GM23338 (cell line): Measurements from ENCODE around the gene DDX24. TPM values are rescaled to one million over a fixed set of nuclear protein-coding genes. Genes with fewer than 3 reads are reported as not detected.
A peak's percentile ranks its signal among the peaks of the same experiment; 100 is the strongest.

Experiments used
- ATAC-seq: fragments of 200-7000 bp; cut with Tn5 transposase; 3 replicates; pipeline ENCODE4 v1.9.1; 2020
- DNase-seq: peaks from one replicate; pipeline ENCODE4 v3.0.0-alpha.2; 2015; ENCODE audit warnings: low spot score
- H2AFZ ChIP-seq: fragments of 200-600 bp; sonication (generic); 2 replicates; pipeline ENCODE4 v1.8.0; 2016; ENCODE audit warnings: antibody characterized with exemption, mild to moderate bottlenecking, moderate library complexity
- H3F3A ChIP-seq: fragments of 200-600 bp; sonication (generic); replicated peaks from 2 replicates; pipeline ENCODE4 v1.8.0; 2017; ENCODE audit warnings: antibody characterized with exemption, mixed run types, low read depth
- H3K27ac ChIP-seq: fragments of 200-600 bp; sonication (generic); 2 replicates; pipeline ENCODE4 v1.6.1; 2016; ENCODE audit warnings: low read depth
- H3K27me3 ChIP-seq: fragments of 200-600 bp; sonication (generic); 2 replicates; pipeline ENCODE4 v1.8.0; 2016; ENCODE audit warnings: mild to moderate bottlenecking, mixed run types, moderate library complexity; ENCODE audit not compliant: insufficient read depth
- H3K36me3 ChIP-seq: fragments of 200-600 bp; sonication (generic); 2 replicates; pipeline ENCODE4 v1.8.0; 2016; ENCODE audit warnings: mild to moderate bottlenecking; ENCODE audit not compliant: insufficient read depth
- H3K4me1 ChIP-seq: fragments of 200-600 bp; sonication (generic); 2 replicates; pipeline ENCODE4 v1.8.0; 2016; ENCODE audit warnings: mild to moderate bottlenecking, moderate library complexity; ENCODE audit not compliant: insufficient read depth
- H3K4me2 ChIP-seq: fragments of 200-600 bp; sonication (generic); 2 replicates; pipeline ENCODE4 v1.7.1; 2017; ENCODE audit warnings: mixed run types
- H3K4me3 ChIP-seq: fragments of 200-600 bp; sonication (generic); 2 replicates; pipeline ENCODE4 v1.6.1; 2016; ENCODE audit warnings: mixed run types
- H3K79me2 ChIP-seq: fragments of 200-600 bp; sonication (generic); replicated peaks from 2 replicates; pipeline ENCODE4 v1.8.0; 2017; ENCODE audit warnings: mild to moderate bottlenecking; ENCODE audit not compliant: insufficient read depth
- H3K9me2 ChIP-seq: fragments of 200-600 bp; sonication (generic); 2 replicates; pipeline ENCODE4 v1.8.0; 2017; ENCODE audit not compliant: insufficient read depth
- H4K20me1 ChIP-seq: fragments of 200-600 bp; sonication (generic); replicated peaks from 2 replicates; pipeline ENCODE4 v1.8.0; 2017; ENCODE audit warnings: mild to moderate bottlenecking; ENCODE audit not compliant: insufficient read depth
- H3K27ac Mint-ChIP-seq: 2 replicates; pipeline ENCODE4 v1.8.0; 2020; ENCODE audit warnings: inconsistent platforms, mild to moderate bottlenecking, moderate library complexity, mixed read lengths
- H3K27me3 Mint-ChIP-seq: 3 replicates; pipeline ENCODE4 v1.8.0; 2022; ENCODE audit warnings: low read depth, mild to moderate bottlenecking, moderate library complexity, mixed read lengths, inconsistent platforms; ENCODE audit not compliant: insufficient read depth, poor library complexity
- H3K36me3 Mint-ChIP-seq: 3 replicates; pipeline ENCODE4 v1.8.0; 2021; ENCODE audit warnings: low read depth, mild to moderate bottlenecking, inconsistent platforms, moderate library complexity, mixed read lengths
- H3K4me1 Mint-ChIP-seq: 3 replicates; pipeline ENCODE4 v1.8.0; 2020; ENCODE audit warnings: mild to moderate bottlenecking, inconsistent platforms, mixed read lengths
- H3K4me3 Mint-ChIP-seq: 3 replicates; pipeline ENCODE4 v1.8.0; 2021; ENCODE audit warnings: moderate library complexity, mild to moderate bottlenecking, inconsistent platforms, mixed read lengths
- H3K9me3 Mint-ChIP-seq: 3 replicates; pipeline ENCODE4 v1.8.0; 2020; ENCODE audit warnings: moderate library complexity, mild to moderate bottlenecking, inconsistent platforms, mixed read lengths
- CREB1 ChIP-seq: fragments of 250-450 bp; sonication (Bioruptor Pico); IDR thresholded peaks from 2 replicates; pipeline ENCODE4 v1.5.0; 2020; ENCODE audit warnings: low read depth, mild to moderate bottlenecking, moderate library complexity
- EZH2 ChIP-seq: fragments of 200-600 bp; sonication (generic); IDR thresholded peaks from one replicate; pipeline ENCODE4 v1.8.0; 2017; ENCODE audit warnings: antibody characterized with exemption, mild to moderate bottlenecking, low read depth; ENCODE audit not compliant: unreplicated experiment
- EZH2phosphoT487 ChIP-seq: fragments of 200-600 bp; sonication (generic); IDR thresholded peaks from one replicate; pipeline ENCODE4 v1.8.1; 2018; ENCODE audit warnings: antibody characterized with exemption; ENCODE audit not compliant: unreplicated experiment
- JUNB ChIP-seq: IDR thresholded peaks from one replicate; pipeline ENCODE4 v1.6.1; 2016; ENCODE audit warnings: antibody characterized with exemption; ENCODE audit not compliant: unreplicated experiment
- POLR2AphosphoS5 ChIP-seq: IDR thresholded peaks from 2 replicates; pipeline ENCODE4 v1.6.1; 2016; ENCODE audit warnings: antibody characterized with exemption, low read depth
- REST ChIP-seq: IDR thresholded peaks from one replicate; pipeline ENCODE4 v1.6.1; 2018; ENCODE audit warnings: antibody characterized with exemption; ENCODE audit not compliant: unreplicated experiment
- STAT1 ChIP-seq: IDR thresholded peaks from one replicate; pipeline ENCODE4 v1.6.1; 2016; ENCODE audit warnings: antibody characterized with exemption; ENCODE audit not compliant: unreplicated experiment
- ZNF331 ChIP-seq: fragments of 250-450 bp; sonication (Bioruptor Pico); IDR thresholded peaks from 2 replicates; pipeline ENCODE4 v1.5.0; 2020; ENCODE audit warnings: low read depth, mild to moderate bottlenecking, moderate library complexity
- polyA plus RNA-seq: library from polyadenylated mRNA; unstranded; fragments of >200 nt; fragmentation: Nextera tagmentation; extraction: Ambion mirVana; gene quantifications from 2 replicates; pipeline ENCODE4 v1.2.1, GENCODE V29; 2016
- total RNA-seq: library from RNA; depleted of rRNA; stranded (reverse); fragments of >200 nt; shearing (Covaris generic); gene quantifications from 2 replicates; pipeline ENCODE4 v1.2.3, GENCODE V29; 2014
- TF ChIP-seq, protein P1 (sequence below): fragments of 250-450 bp; sonication (Bioruptor Pico); IDR thresholded peaks from 2 replicates; pipeline ENCODE4 v1.5.0; 2020; ENCODE audit warnings: mild to moderate bottlenecking, moderate library complexity
- TF ChIP-seq, protein P2 (sequence below): IDR thresholded peaks from 2 replicates; pipeline ENCODE4 v1.6.1; 2016; ENCODE audit warnings: antibody characterized with exemption

DDX24 gene
- total and polyA plus RNA-seq, 2 experiments from 2014 or later = 150 to 265 TPM

DNA sequence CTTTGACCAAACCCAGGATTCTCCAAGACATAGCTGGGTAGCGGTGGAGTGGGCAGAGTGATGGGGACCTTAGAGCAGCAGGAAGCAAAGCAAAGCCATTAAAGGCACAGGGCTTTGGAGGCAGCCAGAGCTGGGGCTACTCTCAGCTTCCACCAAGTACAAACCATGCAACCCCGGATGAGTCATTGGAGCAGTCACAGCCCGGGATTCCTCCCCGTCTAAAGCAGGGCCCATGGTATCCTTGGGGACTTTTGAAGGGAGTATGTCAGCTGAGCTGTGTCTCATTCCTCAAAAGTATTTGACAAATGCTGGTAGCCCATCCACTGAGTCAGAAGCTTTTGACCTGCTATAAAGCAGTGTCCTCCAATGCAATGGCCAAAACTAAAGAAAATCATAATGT lies 19.8 kb upstream of the DDX24 start (continued):
- no peak for TF ChIP-seq POLR2AphosphoS5
- TF ChIP-seq CREB1 (CRISPR knock-in tag) = no peak
- TF ChIP-seq ZNF331 (CRISPR knock-in tag) = no peak

GRCh38 chr14:94099006-94099405 lies 18.0 kb upstream of the DDX24 start:
- peaks cover 2% of the 10 kb centered on the region; the same call in 1 of the 3 replicates for H3K4me1 Mint-ChIP-seq
- DNase-seq (no peak), ATAC-seq (no peak)
- H3K27me3 Mint-ChIP-seq = peaks cover 4% of the 10 kb centered on the region
- H3K4me2 ChIP-seq = no peak overlapping the region
- no peaks in the 10 kb centered on the region for H4K20me1 ChIP-seq
- TF ChIP-seq POLR2AphosphoS5 (no peak), REST (no peak), JUNB (no peak), CREB1 (CRISPR knock-in tag) (no peak), STAT1 (no peak), EZH2 (no peak), EZH2phosphoT487 (no peak), ZNF331 (CRISPR knock-in tag) (no peak)
- TF ChIP-seq, protein P1, sequence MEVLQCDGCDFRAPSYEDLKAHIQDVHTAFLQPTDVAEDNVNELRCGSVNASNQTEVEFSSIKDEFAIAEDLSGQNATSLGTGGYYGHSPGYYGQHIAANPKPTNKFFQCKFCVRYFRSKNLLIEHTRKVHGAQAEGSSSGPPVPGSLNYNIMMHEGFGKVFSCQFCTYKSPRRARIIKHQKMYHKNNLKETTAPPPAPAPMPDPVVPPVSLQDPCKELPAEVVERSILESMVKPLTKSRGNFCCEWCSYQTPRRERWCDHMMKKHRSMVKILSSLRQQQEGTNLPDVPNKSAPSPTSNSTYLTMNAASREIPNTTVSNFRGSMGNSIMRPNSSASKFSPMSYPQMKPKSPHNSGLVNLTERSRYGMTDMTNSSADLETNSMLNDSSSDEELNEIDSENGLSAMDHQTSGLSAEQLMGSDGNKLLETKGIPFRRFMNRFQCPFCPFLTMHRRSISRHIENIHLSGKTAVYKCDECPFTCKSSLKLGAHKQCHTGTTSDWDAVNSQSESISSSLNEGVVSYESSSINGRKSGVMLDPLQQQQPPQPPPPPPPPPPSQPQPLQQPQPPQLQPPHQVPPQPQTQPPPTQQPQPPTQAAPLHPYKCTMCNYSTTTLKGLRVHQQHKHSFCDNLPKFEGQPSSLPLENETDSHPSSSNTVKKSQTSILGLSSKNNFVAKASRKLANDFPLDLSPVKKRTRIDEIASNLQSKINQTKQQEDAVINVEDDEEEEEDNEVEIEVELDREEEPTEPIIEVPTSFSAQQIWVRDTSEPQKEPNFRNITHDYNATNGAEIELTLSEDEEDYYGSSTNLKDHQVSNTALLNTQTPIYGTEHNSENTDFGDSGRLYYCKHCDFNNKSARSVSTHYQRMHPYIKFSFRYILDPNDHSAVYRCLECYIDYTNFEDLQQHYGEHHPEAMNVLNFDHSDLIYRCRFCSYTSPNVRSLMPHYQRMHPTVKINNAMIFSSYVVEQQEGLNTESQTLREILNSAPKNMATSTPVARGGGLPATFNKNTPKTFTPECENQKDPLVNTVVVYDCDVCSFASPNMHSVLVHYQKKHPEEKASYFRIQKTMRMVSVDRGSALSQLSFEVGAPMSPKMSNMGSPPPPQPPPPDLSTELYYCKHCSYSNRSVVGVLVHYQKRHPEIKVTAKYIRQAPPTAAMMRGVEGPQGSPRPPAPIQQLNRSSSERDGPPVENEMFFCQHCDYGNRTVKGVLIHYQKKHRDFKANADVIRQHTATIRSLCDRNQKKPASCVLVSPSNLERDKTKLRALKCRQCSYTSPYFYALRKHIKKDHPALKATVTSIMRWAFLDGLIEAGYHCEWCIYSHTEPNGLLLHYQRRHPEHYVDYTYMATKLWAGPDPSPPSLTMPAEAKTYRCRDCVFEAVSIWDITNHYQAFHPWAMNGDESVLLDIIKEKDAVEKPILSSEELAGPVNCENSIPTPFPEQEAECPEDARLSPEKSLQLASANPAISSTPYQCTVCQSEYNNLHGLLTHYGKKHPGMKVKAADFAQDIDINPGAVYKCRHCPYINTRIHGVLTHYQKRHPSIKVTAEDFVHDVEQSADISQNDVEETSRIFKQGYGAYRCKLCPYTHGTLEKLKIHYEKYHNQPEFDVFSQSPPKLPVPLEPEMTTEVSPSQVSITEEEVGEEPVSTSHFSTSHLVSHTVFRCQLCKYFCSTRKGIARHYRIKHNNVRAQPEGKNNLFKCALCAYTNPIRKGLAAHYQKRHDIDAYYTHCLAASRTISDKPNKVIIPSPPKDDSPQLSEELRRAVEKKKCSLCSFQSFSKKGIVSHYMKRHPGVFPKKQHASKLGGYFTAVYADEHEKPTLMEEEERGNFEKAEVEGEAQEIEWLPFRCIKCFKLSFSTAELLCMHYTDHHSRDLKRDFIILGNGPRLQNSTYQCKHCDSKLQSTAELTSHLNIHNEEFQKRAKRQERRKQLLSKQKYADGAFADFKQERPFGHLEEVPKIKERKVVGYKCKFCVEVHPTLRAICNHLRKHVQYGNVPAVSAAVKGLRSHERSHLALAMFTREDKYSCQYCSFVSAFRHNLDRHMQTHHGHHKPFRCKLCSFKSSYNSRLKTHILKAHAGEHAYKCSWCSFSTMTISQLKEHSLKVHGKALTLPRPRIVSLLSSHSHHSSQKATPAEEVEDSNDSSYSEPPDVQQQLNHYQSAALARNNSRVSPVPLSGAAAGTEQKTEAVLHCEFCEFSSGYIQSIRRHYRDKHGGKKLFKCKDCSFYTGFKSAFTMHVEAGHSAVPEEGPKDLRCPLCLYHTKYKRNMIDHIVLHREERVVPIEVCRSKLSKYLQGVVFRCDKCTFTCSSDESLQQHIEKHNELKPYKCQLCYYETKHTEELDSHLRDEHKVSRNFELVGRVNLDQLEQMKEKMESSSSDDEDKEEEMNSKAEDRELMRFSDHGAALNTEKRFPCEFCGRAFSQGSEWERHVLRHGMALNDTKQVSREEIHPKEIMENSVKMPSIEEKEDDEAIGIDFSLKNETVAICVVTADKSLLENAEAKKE (CRISPR knock-in tag) = no peak
- TF ChIP-seq, protein P2, sequence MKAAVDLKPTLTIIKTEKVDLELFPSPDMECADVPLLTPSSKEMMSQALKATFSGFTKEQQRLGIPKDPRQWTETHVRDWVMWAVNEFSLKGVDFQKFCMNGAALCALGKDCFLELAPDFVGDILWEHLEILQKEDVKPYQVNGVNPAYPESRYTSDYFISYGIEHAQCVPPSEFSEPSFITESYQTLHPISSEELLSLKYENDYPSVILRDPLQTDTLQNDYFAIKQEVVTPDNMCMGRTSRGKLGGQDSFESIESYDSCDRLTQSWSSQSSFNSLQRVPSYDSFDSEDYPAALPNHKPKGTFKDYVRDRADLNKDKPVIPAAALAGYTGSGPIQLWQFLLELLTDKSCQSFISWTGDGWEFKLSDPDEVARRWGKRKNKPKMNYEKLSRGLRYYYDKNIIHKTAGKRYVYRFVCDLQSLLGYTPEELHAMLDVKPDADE = no peak
- H3K9me3 Mint-ChIP-seq = no peaks in the 10 kb centered on the region; the same call in 2 of the 3 replicates
- H3K4me1 ChIP-seq = no peaks in the 10 kb centered on the region
- no peak overlapping the region for H2AFZ ChIP-seq
- no peaks in the 10 kb centered on the region for H3K36me3 ChIP-seq
- H3K9me2 ChIP-seq = no peaks in the 10 kb centered on the region
- H3K36me3 Mint-ChIP-seq = no peaks in the 10 kb centered on the region; the same call in 2 of the 3 replicates
- H3K27ac ChIP-seq = no peak overlapping the region
- no peaks in the 10 kb centered on the region for H3K27me3 ChIP-seq
- no peak overlapping the region for H3K4me3 ChIP-seq
- no peaks in the 10 kb centered on the region for H3F3A ChIP-seq
- H3K79me2 ChIP-seq = no peaks in the 10 kb centered on the region
- peak overlapping the region; percentile 32; the same call in 1 of the 2 replicates for H3K27ac Mint-ChIP-seq
- no peak overlapping the region for H3K4me3 Mint-ChIP-seq
